ENCODE data around the gene CARS1. TPM values are rescaled to one million over a fixed set of nuclear protein-coding genes. Genes with fewer than 3 reads are reported as not detected.

CARS1 gene
- total RNA-seq, 1 donor from 2014 or later, result 59.2 TPM

DNA sequence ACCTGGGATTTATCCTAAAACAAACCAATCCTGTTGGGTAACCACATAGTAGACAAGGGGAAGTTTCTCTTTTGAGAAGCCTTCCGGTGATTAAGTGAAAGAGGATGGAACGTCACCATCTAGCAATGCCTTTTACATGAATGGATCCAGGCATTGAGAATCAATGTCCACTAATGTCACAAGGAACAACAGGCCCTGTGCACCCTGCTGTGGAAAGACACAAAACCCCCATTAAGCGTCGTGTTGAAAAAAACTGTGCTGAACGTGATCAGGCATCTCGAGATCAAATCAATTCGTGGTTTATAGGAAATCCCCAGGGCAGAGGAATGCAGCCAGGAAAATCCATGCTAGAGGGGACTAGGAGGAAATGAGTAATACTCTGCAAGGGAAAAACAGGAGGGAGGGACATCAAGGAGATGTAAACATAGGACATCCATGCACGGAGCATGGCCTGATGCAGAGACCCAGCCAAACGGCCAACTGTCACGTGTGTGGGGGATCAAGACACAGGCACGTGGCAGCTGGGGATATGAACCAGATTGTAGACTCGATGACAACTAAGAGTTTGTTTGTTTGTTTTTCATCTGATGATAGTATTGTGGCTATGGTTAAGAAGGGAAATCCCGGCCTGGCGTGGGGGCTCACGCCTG, 38.6 kb upstream of the CARS1 start:
- H3K4me1 Mint-ChIP-seq, result peaks cover 16% of the 10 kb centered on the region
- no peaks in the 10 kb centered on the region for H3K9me3 Mint-ChIP-seq
- no peak for DNase-seq (ENCODE audit: low read depth, low spot score)
- TF ChIP-seq, protein P1, sequence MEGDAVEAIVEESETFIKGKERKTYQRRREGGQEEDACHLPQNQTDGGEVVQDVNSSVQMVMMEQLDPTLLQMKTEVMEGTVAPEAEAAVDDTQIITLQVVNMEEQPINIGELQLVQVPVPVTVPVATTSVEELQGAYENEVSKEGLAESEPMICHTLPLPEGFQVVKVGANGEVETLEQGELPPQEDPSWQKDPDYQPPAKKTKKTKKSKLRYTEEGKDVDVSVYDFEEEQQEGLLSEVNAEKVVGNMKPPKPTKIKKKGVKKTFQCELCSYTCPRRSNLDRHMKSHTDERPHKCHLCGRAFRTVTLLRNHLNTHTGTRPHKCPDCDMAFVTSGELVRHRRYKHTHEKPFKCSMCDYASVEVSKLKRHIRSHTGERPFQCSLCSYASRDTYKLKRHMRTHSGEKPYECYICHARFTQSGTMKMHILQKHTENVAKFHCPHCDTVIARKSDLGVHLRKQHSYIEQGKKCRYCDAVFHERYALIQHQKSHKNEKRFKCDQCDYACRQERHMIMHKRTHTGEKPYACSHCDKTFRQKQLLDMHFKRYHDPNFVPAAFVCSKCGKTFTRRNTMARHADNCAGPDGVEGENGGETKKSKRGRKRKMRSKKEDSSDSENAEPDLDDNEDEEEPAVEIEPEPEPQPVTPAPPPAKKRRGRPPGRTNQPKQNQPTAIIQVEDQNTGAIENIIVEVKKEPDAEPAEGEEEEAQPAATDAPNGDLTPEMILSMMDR (conservative IDR thresholded peaks at IDR 0.05), result no peak
- H3K4me3 Mint-ChIP-seq, result no peak overlapping the region
- H3K27ac Mint-ChIP-seq (ENCODE audit: unreplicated experiment), result peak overlapping the region; percentile 3
- H3K36me3 Mint-ChIP-seq (ENCODE audit: low read depth), result peaks cover 11% of the 10 kb centered on the region
- no peaks in the 10 kb centered on the region for H3K27me3 Mint-ChIP-seq (ENCODE audit: low read depth)

GRCh38 chr11:3094223-3094824, 37.1 kb upstream of the CARS1 start:
- no peak overlapping the region for H3K4me3 Mint-ChIP-seq
- H3K9me3 Mint-ChIP-seq, result no peaks in the 10 kb centered on the region
- no peaks in the 10 kb centered on the region for H3K27me3 Mint-ChIP-seq (ENCODE audit: low read depth)
- TF ChIP-seq, protein P1 (conservative IDR thresholded peaks at IDR 0.05), result no peak
- H3K4me1 Mint-ChIP-seq, result peaks cover 16% of the 10 kb centered on the region
- H3K27ac Mint-ChIP-seq (ENCODE audit: unreplicated experiment), result no peak overlapping the region
- DNase-seq (ENCODE audit: low read depth, low spot score), result no peak
- peaks cover 11% of the 10 kb centered on the region for H3K36me3 Mint-ChIP-seq (ENCODE audit: low read depth)

- Mint-ChIP-seq H3K27me3 (ENCODE audit: low read depth) (no peaks in the 10 kb centered on the region), H3K9me3 (no peaks in the 10 kb centered on the region), H3K36me3 (ENCODE audit: low read depth) (peaks cover 11% of the 10 kb centered on the region), H3K4me3 (no peak overlapping the region), H3K27ac (ENCODE audit: unreplicated experiment) (peak overlapping the region; percentile 83), H3K4me1 (peaks cover 16% of the 10 kb centered on the region)
- TF ChIP-seq, protein P1 (conservative IDR thresholded peaks at IDR 0.05), result no peak
- DNase-seq (ENCODE audit: low read depth, low spot score), result no peak
Measured at GRCh38 chr11:3093281-3094191, 36.3 kb upstream of the CARS1 start.

- no peaks in the 10 kb centered on the region for H3K9me3 Mint-ChIP-seq
- TF ChIP-seq, protein P1 (conservative IDR thresholded peaks at IDR 0.05), result no peak
- peaks cover 11% of the 10 kb centered on the region for H3K36me3 Mint-ChIP-seq (ENCODE audit: low read depth)
- no peak overlapping the region for H3K27ac Mint-ChIP-seq (ENCODE audit: unreplicated experiment)
- DNase-seq (ENCODE audit: low read depth, low spot score), result no peak
- H3K4me1 Mint-ChIP-seq, result peaks cover 16% of the 10 kb centered on the region
- no peaks in the 10 kb centered on the region for H3K27me3 Mint-ChIP-seq (ENCODE audit: low read depth)
- no peak overlapping the region for H3K4me3 Mint-ChIP-seq
Measured at GRCh38 chr11:3092603-3093141, 35.4 kb upstream of the CARS1 start.

DNA sequence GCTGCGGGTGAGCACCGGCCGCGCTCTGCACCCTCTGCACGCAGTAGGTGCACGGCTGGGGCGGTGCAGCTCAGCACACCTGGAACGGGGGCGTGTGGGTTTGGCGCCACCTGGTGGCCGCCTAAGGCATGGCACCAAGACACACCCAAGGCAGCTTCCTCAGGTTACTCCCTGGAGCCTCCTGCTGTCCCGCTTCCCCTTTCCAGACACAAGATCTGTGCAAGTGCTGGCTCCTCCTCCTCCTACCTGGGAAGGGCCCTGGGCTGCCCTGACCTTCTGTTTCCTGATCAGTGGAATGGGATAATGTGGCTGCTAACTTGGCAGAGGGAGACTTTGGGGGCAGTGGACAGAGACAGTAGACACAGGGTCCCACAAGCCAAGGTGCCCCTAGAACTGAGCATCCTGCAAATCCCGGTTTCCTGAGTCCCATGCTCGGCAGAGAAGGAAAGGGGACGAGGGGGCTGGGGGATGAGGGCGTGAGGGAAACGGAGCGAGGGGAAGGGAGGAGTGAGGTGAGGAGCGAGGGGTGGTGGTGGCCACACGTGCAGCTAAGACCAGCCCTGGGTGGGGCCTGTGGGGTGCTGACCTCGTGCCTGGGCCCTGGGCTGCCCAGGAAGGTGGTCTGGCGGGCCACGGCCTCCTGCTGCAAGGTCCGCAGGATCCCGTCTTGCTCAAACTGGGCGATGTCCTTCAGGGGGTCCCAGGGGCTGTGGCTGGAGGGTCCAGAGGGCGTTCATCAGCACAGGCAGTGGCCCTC, 34.8 kb upstream of the CARS1 start:
- peak; percentile 59 for DNase-seq (ENCODE audit: low read depth, low spot score)
- H3K36me3 Mint-ChIP-seq (ENCODE audit: low read depth), result peaks cover 7% of the 10 kb centered on the region
- H3K27me3 Mint-ChIP-seq (ENCODE audit: low read depth), result no peaks in the 10 kb centered on the region
- H3K27ac Mint-ChIP-seq (ENCODE audit: unreplicated experiment), result peak overlapping the region; percentile 83
- TF ChIP-seq, protein P1 (conservative IDR thresholded peaks at IDR 0.05), result peak; percentile 99
- H3K9me3 Mint-ChIP-seq, result no peaks in the 10 kb centered on the region
- H3K4me3 Mint-ChIP-seq, result no peak overlapping the region
- H3K4me1 Mint-ChIP-seq, result peaks cover 16% of the 10 kb centered on the region
